Stimulated activated CD8-positive, alpha-beta memory T cell treated with anti-CD3 and anti-CD28 coated beads, Interleukin-2, amount 100 ng/mL, for 48 hours (primary cell): ENCODE results near the gene SFXN4.
"Not testable (repeated sequence)": the region's sequence is repeated elsewhere in the genome, so short reads cannot be mapped to it uniquely, and the experiment has no call there.

Source experiments
- DNase-seq, 2 donors: peaks; one replicate each; pipeline ENCODE4 v3.0.0-alpha.2; 2020; ENCODE audit warnings: low read depth in 2 of 2

SFXN4 gene

DNA sequence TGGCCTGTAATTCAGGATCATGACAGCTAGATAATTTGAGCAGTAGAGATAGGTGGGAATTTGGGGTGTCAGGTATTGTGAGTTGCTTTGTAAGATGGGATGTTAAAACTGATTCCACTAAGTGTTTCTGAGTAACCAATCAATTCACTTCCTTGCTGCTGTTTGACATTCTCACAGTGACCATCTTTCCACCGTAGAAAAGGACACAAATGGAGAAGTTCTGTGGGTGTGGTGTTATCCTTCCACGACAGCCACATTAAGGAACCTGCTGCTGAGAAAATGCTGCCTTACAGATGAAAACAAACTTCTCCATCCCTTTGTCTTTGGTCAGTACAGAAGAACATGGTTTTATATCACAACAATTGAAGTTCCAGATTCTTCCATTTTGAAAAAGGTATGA, 57.7 kb downstream of the SFXN4 start:
- not testable (repeated sequence) for DNase-seq

- DNase-seq = not testable (repeated sequence)
Observed at GRCh38 chr10:119107106-119107505, 58.4 kb downstream of the SFXN4 start.

DNA sequence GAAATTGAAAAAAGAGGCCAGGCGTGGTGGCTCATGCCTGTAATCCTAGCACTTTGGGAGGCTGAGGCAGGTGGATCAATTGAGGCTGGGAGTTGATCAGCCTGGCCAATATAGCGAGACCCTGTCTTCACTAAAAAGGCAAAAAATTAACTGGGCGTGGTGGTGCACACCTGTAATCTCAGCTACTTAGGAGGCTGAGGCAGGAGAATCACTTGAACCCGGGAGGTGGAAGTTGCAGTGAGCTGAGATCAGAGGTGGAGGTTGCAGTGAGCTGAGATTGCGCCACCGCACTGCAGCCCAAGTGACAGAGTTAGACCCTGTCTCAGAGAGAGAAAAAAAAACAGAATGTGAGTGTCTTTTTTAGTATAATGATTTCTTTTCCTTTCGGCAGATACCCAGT, 59.6 kb downstream of the SFXN4 start:
- DNase-seq = not testable (repeated sequence)

DNA sequence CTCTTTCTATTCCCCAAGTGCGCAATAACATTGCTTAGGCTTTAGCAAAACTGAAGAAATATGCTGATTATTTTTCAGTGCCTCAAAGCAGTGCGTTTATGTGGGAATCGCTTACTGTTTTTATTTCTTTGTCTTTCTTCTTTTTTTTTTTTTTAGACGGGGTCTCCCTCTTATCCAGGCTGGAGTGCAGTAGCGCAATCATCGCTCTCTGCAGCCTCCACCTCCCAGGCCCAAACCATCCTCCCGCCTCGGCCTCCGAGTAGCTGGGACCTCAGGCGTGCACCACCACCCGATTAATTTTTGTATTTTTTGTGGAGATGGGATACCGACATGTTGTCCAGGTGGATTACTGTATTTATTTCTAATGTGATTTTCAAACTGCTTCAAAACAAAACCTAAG, 60.4 kb downstream of the SFXN4 start:
- no peak for DNase-seq

DNA sequence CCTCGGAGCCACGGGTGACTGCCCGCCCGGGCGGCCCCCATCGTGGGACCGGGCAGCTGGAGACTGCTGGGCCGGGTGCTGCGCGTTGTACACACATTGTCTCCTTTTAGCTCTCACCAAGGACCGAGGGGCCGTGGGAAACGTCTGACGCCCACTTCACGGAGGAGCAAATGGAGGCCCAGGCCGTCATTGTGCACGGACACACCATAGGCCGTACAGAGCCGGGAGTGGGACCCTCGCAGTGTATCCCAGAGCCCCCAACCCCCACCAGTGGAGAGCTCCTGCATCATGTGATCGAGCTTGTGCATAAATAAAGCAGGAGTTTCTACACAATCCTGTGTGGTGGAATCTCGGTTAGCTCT, 60.9 kb downstream of the SFXN4 start:
- no peak for DNase-seq

GRCh38 chr10:119103903-119104653, 61.4 kb downstream of the SFXN4 start, which contains the start of gene DENND10:
Gene DENND10, plus strand, starts transcription at chr10:119104113. Its CDS starts 30 bp downstream, at chr10:119104143.
- peak; percentile 63 to 69 for DNase-seq

DNA sequence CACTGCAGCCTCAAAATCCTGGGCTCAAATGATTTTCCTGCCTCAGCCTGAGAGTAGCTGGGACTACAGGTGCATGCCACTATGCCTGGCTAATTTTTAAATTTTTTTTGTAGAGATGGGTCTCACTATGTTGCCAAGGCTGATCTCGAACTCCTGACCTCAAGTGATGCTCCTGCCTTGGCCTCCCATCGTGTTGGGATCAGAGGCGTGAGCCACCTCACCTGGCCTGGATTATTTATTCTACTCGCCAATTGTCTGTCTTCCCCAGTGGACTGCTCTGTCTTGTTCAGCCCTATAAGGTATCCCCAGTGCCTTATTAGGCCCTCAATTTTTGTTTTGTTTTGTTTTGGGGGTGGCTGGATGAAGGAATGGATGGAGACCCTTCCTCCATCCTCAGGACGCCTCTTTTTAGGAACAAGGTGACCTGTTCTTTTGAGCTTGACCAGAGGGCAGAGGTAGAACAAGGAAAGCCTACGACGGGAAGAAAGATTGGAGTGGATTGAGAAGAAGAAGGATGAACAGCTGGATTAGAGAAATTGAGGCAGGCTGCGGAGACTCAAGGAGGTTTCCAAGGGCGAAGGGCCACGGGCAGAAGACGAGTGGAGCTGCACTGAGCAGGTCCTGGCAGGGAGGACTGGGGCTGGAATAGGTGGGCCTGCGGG, 62.1 kb downstream of the SFXN4 start:
- DNase-seq = no peak

DNA sequence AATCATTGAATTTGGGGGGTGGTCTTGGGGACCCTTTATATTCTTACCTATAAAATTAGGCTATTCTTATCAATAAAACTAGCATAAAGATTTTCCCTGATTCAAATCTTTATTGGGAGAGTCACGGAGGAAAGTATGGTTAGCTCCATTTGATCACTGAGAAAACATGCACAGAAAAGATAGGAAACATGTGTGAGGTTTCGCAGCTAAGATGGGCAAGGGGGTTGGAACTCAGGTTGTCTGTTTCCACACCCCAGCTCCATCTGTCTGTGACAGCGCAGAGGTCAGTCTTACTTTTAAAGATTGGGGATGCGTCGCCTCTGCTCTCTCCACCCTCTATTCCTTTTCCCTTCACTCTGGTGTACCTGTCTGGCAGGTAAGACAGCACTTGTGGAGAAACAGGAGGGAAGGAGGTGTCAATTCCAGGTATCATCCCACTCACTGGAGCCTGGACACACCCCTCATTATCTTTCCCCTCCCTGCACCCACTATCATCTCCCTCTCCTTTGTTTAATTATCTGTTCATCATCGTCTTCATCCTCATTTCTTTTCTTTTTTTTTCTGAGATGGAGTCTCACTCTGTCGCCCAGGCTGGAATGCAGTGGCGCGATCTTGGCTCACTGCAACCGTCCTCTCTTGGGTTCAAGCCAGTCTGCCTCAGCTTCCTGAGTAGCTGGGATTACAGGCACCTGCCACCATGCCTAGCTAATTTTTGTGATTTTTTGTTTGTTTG, 64.0 kb downstream of the SFXN4 start:
- no peak for DNase-seq

DNA sequence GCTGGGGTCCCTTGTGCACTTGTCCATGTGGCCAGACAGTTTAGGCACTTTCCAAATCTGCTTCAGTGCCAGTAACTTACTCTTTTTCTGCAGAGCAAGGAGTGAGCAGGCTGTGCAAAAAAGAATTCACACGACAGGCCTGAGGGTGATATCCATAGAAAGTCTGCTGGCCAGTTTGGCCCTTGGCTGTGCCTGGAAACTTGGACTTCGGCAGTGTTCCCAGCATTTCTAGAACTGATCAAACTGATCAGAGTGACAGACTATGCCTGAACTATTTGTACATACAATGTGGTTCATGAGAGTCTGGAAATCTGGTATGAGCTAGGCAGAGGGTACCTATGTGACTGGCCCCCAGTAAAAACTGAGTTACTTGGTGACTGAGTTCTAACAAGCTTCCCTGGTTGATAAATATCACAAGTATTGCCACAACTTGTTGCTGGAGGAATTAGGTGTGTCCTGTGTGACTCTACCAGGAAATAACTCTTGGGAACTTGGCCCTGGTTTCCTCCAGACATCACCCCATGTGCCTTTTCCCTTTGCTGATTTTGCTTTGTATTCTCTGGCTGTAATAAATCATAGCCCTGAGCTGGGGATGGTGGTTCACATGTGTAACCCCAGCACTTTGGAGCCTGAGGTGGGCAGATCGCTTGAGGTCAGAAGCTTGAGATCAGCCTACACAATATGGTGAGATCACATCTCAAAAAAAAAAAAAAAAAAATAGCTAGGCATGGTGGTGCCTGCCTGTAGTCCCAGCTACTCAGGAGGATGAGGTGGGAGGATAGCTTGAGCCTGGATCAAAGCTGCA, 64.9 kb downstream of the SFXN4 start:
- DNase-seq = no peak

- no peak for DNase-seq
Observed at GRCh38 chr10:119098576-119098975, 66.9 kb downstream of the SFXN4 start.

GRCh38 chr10:119096641-119097415, 68.7 kb downstream of the SFXN4 start:
- DNase-seq = not testable (repeated sequence)

GRCh38 chr10:119095640-119096039, 69.9 kb downstream of the SFXN4 start:
- no peak for DNase-seq

- no peak for DNase-seq
Observed at GRCh38 chr10:119090968-119091367, 74.5 kb downstream of the SFXN4 start.
